GM12872 (cell line): Measurements from ENCODE around the gene CSNK2A2.
A peak's percentile ranks its signal among the peaks of the same experiment; 100 is the strongest.

Experiments used
- CTCF ChIP-seq: IDR thresholded peaks from 3 replicates; pipeline ENCODE4 v1.5.1; 2011; ENCODE audit warnings: low read depth, mild to moderate bottlenecking, low read length, moderate library complexity; ENCODE audit not compliant: insufficient read depth

CSNK2A2 gene

DNA sequence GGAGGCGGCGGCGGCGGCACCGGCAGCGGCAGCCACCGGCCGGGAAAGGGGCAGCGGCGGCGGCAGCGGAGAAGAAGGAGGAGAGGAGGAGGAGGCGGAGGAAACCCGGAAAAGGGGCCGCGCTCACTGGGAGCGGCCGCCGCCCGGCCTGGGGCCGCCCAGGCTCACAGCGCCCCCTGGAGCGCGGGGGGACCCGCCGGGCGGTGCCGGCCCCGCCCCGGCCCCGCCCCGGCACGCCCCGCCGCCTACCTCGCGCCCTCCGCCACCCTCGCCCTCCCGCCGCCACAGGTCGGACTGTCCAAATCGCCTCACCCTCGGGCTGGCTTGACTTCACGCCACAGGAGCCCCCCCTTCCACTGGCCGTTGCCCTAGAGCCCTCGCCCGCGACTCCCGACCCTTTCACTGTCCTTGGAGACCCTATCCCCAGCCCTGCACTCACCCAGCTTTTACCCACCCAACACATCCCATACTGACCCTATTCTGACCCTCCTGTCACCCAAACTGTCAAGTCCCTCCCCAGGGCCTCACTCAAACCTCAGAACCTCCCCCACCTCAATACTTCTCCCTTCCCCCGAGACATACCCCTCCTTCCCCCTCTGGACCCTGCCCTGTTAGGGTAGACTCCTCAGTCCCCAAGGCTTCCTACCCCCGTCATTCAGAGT lies at the start of gene CSNK2A2:
Gene CSNK2A2, minus strand, starts transcription at position 85 of the 662 bp plus-strand sequence. CDS start 370 bp downstream, outside the sequence.
- TF ChIP-seq CTCF, result peak; percentile 52; the same call in 2 of the 3 replicates

DNA sequence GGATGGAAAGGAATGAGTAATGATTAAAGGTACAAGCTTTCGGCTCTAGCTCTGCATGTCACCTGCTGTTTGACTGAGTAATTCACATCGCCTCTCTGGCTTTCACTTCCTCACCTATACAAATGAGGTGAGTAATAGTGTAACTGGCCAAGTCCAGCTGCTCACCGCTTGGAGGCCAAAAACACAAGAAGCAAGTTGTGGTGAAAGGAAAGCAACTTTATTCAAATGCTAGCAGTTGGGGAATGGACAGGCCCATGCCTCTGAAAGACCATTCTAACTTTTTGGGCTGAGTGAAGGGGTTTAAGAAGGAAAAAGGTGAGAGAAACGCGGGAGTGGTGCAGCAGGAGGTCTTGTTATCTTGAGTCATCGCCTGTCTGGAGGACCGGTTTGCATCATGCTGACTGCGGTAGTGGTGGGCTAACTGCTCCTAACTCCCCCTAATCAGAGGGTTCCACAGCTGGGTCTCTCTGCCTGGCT lies 45.7 kb upstream of the CSNK2A2 start:
- TF ChIP-seq CTCF, result peak; percentile 30; the same call in 1 of the 3 replicates

GRCh38 chr16:58236831-58237230 lies 38.9 kb upstream of the CSNK2A2 start:
- TF ChIP-seq CTCF, result no peak

DNA sequence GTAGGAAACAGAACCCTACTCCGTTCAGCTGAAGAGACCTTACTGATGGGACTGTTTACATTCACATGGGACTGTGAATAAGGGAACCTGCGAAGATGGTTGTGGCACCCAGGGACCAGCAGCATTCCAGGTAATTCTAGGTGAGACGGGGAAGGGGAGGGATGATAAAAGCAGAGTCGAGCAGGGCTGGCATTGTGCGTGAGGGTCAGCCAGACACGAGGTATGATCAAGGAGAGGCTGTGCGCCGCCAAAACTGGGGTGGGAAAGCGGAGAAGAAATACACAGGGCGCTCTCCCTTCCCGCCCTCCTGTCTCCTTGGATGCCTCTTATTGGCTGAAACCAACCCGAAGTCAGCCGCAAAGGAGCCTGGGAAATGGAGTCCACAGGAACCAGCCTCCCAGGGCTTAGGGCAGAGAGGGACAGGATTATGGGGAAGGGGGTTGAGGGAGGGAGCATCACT lies 38.4 kb upstream of the CSNK2A2 start:
- TF ChIP-seq CTCF, result no peak

GRCh38 chr16:58235663-58236062 lies 37.8 kb upstream of the CSNK2A2 start:
- no peak for TF ChIP-seq CTCF

- TF ChIP-seq CTCF, result no peak
Measured at GRCh38 chr16:58234831-58235595, 37.1 kb upstream of the CSNK2A2 start.

DNA sequence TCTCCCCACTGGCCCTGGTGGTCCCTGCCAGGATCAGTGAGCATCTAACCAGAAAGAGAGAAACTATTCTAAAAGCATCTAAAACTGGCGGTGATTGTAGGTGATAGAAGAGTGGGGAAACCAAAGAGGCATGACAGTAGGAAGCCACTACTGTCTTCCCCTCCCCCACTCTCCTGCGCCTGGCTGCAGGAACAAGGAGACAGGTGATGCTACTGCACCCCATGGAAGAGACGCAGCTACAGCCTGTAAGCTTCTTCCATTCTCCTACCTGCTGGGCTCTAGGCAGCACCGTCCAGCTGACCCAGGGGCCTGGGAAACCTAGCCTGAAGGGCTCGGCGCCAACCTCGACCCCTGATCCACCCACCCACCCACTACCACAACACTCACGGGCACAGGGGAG lies 32.4 kb upstream of the CSNK2A2 start:
- no peak for TF ChIP-seq CTCF
